Memory B cell (primary cell): ENCODE data around the gene ST7L.
A peak's percentile ranks its signal among the peaks of the same experiment; 100 is the strongest.
"Not testable (repeated sequence)": the region's sequence is repeated elsewhere in the genome, so short reads cannot be mapped to it uniquely, and the experiment has no call there.

ENCODE experiments used
- ATAC-seq: fragments of 150-1000 bp; cut with Tn5 transposase; 2 replicates; pipeline ENCODE4 v1.10.0; 2021; ENCODE audit warnings: low read depth, mild to moderate bottlenecking, moderate library complexity
- DNase-seq, 2 donors: peaks; one replicate each; pipeline ENCODE4 v3.0.0; 2022; ENCODE audit warnings: low spot score in 2 of 2
- H3K27ac Mint-ChIP-seq: one replicate; pipeline ENCODE4 v1.8.0; 2022; ENCODE audit warnings: mild to moderate bottlenecking, moderate library complexity, mixed read lengths
- H3K27me3 Mint-ChIP-seq: one replicate; pipeline ENCODE4 v1.8.0; 2022; ENCODE audit warnings: mixed read lengths
- H3K36me3 Mint-ChIP-seq: one replicate; pipeline ENCODE4 v1.8.0; 2022; ENCODE audit warnings: mild to moderate bottlenecking, mixed read lengths
- H3K4me1 Mint-ChIP-seq: one replicate; pipeline ENCODE4 v1.8.0; 2022; ENCODE audit warnings: mixed read lengths
- H3K4me3 Mint-ChIP-seq: one replicate; pipeline ENCODE4 v1.8.0; 2022; ENCODE audit warnings: mild to moderate bottlenecking, moderate library complexity, mixed read lengths
- H3K9me3 Mint-ChIP-seq: one replicate; pipeline ENCODE4 v1.8.0; 2022; ENCODE audit warnings: mixed read lengths

Gene ST7L

GRCh38 chr1:112628516-112628915 lies 9.6 kb upstream of the ST7L start:
- DNase-seq (no peak), ATAC-seq (peak; percentile 75)
- H3K4me3 Mint-ChIP-seq: no peak overlapping the region

GRCh38 chr1:112626887-112627286 lies 7.9 kb upstream of the ST7L start:
- no peak for DNase-seq
- Mint-ChIP-seq H3K36me3 (peaks cover 28% of the 10 kb centered on the region), H3K27ac (peak overlapping the region; percentile 79), H3K4me1 (peaks cover 51% of the 10 kb centered on the region), H3K4me3 (no peak overlapping the region), H3K27me3 (no peaks in the 10 kb centered on the region), H3K9me3 (no peaks in the 10 kb centered on the region)
- no peak for ATAC-seq

More at GRCh38 chr1:112628516-112628915, 9.6 kb upstream of the ST7L start:
- H3K27ac Mint-ChIP-seq: peak overlapping the region; percentile 68
- H3K4me1 Mint-ChIP-seq: peaks cover 56% of the 10 kb centered on the region
- H3K27me3 Mint-ChIP-seq: no peaks in the 10 kb centered on the region
- no peaks in the 10 kb centered on the region for H3K9me3 Mint-ChIP-seq
- H3K36me3 Mint-ChIP-seq: peaks cover 37% of the 10 kb centered on the region

- Mint-ChIP-seq H3K36me3 (peaks cover 25% of the 10 kb centered on the region), H3K27ac (peak overlapping the region; percentile 79), H3K27me3 (no peaks in the 10 kb centered on the region), H3K4me3 (no peak overlapping the region), H3K4me1 (peaks cover 51% of the 10 kb centered on the region), H3K9me3 (no peaks in the 10 kb centered on the region)
- ATAC-seq: no peak
- DNase-seq: no peak
Measured at GRCh38 chr1:112626193-112626592, 7.3 kb upstream of the ST7L start.

- Mint-ChIP-seq H3K9me3 (no peaks in the 10 kb centered on the region), H3K4me3 (no peak overlapping the region), H3K27me3 (no peaks in the 10 kb centered on the region), H3K36me3 (peaks cover 20% of the 10 kb centered on the region), H3K27ac (peak overlapping the region; percentile 67), H3K4me1 (peaks cover 49% of the 10 kb centered on the region)
- ATAC-seq (no peak), DNase-seq (no peak)
Measured at GRCh38 chr1:112625696-112626095, 6.8 kb upstream of the ST7L start.

- H3K9me3 Mint-ChIP-seq, H3K4me3 Mint-ChIP-seq: not testable (repeated sequence)
- peaks cover 19% of the 10 kb centered on the region for H3K36me3 Mint-ChIP-seq
Measured at GRCh38 chr1:112624493-112624892, 5.6 kb upstream of the ST7L start.

GRCh38 chr1:112620377-112620695 lies 1.4 kb upstream of the ST7L start:
- no peak for ATAC-seq
- no peak for DNase-seq
- Mint-ChIP-seq H3K4me3 (peak overlapping the region; percentile 99), H3K27me3 (no peaks in the 10 kb centered on the region), H3K4me1 (peaks cover 27% of the 10 kb centered on the region), H3K27ac (peak overlapping the region; percentile 98), H3K36me3 (peaks cover 4% of the 10 kb centered on the region), H3K9me3 (no peaks in the 10 kb centered on the region)

More at GRCh38 chr1:112624493-112624892, 5.6 kb upstream of the ST7L start:
- ATAC-seq, DNase-seq, H3K27me3 Mint-ChIP-seq: not testable (repeated sequence)
- peaks cover 48% of the 10 kb centered on the region for H3K4me1 Mint-ChIP-seq
- H3K27ac Mint-ChIP-seq: peak overlapping the region; percentile 67

- Mint-ChIP-seq H3K27me3 (no peaks in the 10 kb centered on the region), H3K9me3 (no peaks in the 10 kb centered on the region), H3K4me1 (peaks cover 21% of the 10 kb centered on the region), H3K36me3 (peaks cover 2% of the 10 kb centered on the region), H3K4me3 (peak within 1 kb of the TSS; percentile 99), H3K27ac (peak within 1 kb of the TSS; percentile 98)
- peak; percentile 88 to 91 for DNase-seq
- ATAC-seq: peak; percentile 79
Measured at GRCh38 chr1:112619518-112620376, 806 bp upstream of the ST7L start, which contains the start of gene CAPZA1. TSS of gene CAPZA1 (plus strand) at chr1:112619832. CDS start at chr1:112619845, 13 bp downstream.

GRCh38 chr1:112618114-112618720 lies 724 bp downstream of the ST7L start:
- peak in 1 of 2 donors; percentile 25 for DNase-seq
- H3K27ac Mint-ChIP-seq: peak overlapping the region; percentile 98
- H3K27me3 Mint-ChIP-seq: no peaks in the 10 kb centered on the region
- peaks cover 19% of the 10 kb centered on the region for H3K4me1 Mint-ChIP-seq
- no peaks in the 10 kb centered on the region for H3K9me3 Mint-ChIP-seq
- peak overlapping the region; percentile 99 for H3K4me3 Mint-ChIP-seq
- ATAC-seq: peak; percentile 13
- peaks cover 2% of the 10 kb centered on the region for H3K36me3 Mint-ChIP-seq

GRCh38 chr1:112614460-112615065 lies 4.4 kb downstream of the ST7L start:
- Mint-ChIP-seq H3K36me3 (peaks cover 11% of the 10 kb centered on the region), H3K27ac (no peak overlapping the region), H3K4me3 (no peak overlapping the region), H3K27me3 (no peaks in the 10 kb centered on the region), H3K4me1 (peaks cover 11% of the 10 kb centered on the region), H3K9me3 (no peaks in the 10 kb centered on the region)
- peak in 1 of 2 donors; percentile 17 for DNase-seq
- no peak for ATAC-seq

GRCh38 chr1:112605633-112606327 lies 13.2 kb downstream of the ST7L start:
- Mint-ChIP-seq H3K4me3 (no peak overlapping the region), H3K27ac (no peak overlapping the region), H3K27me3 (no peaks in the 10 kb centered on the region), H3K36me3 (peaks cover 28% of the 10 kb centered on the region), H3K4me1 (peaks cover 7% of the 10 kb centered on the region), H3K9me3 (no peaks in the 10 kb centered on the region)
- ATAC-seq (no peak), DNase-seq (no peak)

- ATAC-seq: no peak
- Mint-ChIP-seq H3K36me3 (peaks cover 20% of the 10 kb centered on the region), H3K27me3 (no peaks in the 10 kb centered on the region), H3K4me3 (no peak overlapping the region), H3K27ac (no peak overlapping the region), H3K4me1 (peaks cover 4% of the 10 kb centered on the region), H3K9me3 (no peaks in the 10 kb centered on the region)
- no peak for DNase-seq
Measured at GRCh38 chr1:112603541-112603940, 15.4 kb downstream of the ST7L start.

- no peak overlapping the region for H3K4me3 Mint-ChIP-seq
- peaks cover 4% of the 10 kb centered on the region for H3K4me1 Mint-ChIP-seq
- no peak overlapping the region for H3K27ac Mint-ChIP-seq
- ATAC-seq (no peak), DNase-seq (no peak)
- H3K9me3 Mint-ChIP-seq: no peaks in the 10 kb centered on the region
- no peaks in the 10 kb centered on the region for H3K27me3 Mint-ChIP-seq
- peaks cover 17% of the 10 kb centered on the region for H3K36me3 Mint-ChIP-seq
Measured at GRCh38 chr1:112603012-112603411, 15.9 kb downstream of the ST7L start.

- Mint-ChIP-seq H3K4me3 (no peak overlapping the region), H3K9me3 (no peaks in the 10 kb centered on the region), H3K27ac (no peak overlapping the region), H3K36me3 (peaks cover 9% of the 10 kb centered on the region), H3K27me3 (no peaks in the 10 kb centered on the region), H3K4me1 (no peaks in the 10 kb centered on the region)
- DNase-seq (no peak), ATAC-seq (no peak)
Measured at GRCh38 chr1:112599477-112599876, 19.5 kb downstream of the ST7L start.
